HG03108 (cell line): ENCODE results near the gene MCFD2.

Experiments
- ATAC-seq: cut with Tn5 transposase; IDR thresholded peaks from one replicate; pipeline ENCODE4 v1.9.1; 2021; ENCODE audit warnings: moderate library complexity; ENCODE audit not compliant: unreplicated experiment

The MCFD2 gene

GRCh38 chr2:46915281-46915810, at the start of gene MCFD2:
Gene MCFD2, minus strand, starts transcription at chr2:46915806. Its CDS starts 6,635 bp downstream, at chr2:46909171.
- ATAC-seq, result peak; percentile 15

DNA sequence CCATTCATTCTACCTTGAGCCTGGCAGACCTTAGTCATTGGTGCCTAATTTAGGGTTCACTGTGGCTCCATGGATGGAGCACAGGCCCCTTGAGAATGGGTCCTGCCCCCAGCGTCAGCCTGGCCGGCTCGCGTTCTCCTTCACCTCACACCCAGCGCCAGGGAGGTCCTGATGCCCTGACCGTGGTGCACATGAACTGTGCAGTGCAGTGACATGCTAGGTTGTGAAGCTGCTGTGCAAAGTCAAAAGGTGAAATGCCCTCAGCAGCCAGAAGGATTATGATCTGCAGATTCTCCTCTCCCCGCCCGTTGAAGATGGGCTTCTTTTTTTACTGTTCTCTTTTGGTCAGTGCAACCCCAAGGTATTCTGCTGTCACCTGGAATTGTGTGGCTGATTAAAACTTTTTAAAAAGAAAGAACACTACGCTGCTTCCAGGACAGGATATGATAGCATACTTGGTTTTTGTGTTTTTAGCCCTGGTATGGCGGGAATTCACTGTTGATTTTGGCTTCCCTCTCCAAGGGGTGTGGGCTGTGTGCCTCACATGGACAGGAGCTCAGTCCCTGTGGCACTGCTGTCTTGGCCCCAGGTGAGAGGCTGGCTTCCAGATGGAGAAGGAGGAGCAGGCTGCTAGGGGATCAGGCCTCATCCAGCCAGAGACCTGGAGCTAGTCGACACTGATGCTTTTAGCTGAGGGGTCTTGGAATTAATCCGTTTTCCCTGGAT, 49.4 kb upstream of the MCFD2 start:
- ATAC-seq, result no peak

GRCh38 chr2:46963941-46964673, 48.5 kb upstream of the MCFD2 start:
- ATAC-seq, result no peak

- no peak for ATAC-seq
Observed at GRCh38 chr2:46963210-46963609, 47.6 kb upstream of the MCFD2 start.

- ATAC-seq, result no peak
Observed at GRCh38 chr2:46962751-46963150, 47.1 kb upstream of the MCFD2 start.

GRCh38 chr2:46960618-46961017, 45.0 kb upstream of the MCFD2 start:
- no peak for ATAC-seq

DNA sequence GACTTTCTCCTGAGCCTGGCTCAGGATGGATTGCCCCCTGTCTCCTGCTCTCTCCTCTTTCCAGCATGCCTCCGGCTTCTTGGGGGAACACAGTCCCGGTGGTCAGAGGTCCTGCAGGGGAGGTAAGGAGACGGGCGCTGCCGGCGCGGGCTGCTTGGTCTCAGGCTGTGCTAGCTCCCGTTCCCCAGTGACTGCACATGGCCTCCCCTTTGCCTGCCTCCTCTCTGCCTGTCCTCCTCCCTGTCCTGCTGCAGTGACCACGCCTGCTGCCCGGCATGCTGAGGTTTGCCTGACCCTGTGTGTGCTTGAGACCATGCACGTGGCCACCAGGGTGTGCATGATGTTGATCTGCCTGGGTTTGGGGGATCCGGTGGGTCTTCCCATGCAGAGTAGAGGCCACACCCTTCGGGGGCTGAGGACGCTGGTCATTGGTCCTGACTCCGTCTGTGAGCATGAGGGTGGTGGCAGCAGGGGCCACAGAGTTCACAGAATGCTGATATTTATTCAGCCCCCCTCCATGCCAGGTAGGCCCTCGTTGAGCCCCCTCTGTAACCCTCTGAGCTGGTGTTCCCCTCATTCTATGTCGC, 42.9 kb upstream of the MCFD2 start:
- ATAC-seq, result no peak

DNA sequence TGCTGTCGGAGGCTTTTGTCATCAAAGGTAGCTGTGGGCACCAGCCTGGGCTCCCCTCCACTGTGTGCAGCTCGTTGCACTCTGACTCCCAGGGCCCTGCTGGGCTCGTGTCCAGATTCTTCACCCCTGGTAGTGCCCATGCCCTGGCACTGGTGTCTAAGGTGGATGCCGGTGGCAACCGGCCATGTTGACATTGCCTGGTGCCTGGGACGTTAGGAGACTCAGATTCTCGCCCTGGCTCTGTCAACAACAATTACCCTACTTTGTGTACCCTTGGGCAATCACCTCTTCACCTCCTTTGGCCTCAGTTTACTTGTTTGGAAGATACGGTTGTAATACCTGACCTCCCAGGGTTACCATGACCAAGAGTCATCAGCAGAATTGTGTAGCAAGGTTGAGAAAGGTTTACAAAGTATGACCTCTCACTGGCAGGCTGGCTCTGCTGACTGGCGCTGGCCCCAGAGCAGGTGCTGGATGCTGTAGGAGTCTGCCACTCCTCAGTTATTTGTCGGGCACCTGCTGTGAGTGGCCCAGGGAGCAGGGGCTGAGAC, 41.5 kb upstream of the MCFD2 start:
- ATAC-seq, result no peak

DNA sequence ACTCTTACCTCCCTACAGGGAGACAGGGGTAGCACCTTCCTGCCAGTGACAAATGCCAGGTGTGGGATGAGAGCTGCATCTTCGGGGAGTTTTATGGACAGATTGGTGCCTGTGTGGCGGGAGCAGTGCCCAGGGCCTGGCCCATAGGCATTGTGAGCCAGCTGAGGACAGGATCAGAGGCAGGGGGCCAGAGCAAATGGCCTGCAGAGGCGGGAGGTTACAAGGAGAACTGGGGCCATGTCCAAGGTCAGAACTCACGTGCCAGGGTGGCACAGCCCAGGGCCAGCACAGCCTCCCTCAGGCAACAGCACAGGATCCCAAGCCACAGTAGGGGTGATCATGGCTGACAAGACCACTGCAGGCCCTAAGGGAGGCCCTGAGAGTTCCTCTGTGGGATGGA, 40.2 kb upstream of the MCFD2 start:
- ATAC-seq, result no peak

DNA sequence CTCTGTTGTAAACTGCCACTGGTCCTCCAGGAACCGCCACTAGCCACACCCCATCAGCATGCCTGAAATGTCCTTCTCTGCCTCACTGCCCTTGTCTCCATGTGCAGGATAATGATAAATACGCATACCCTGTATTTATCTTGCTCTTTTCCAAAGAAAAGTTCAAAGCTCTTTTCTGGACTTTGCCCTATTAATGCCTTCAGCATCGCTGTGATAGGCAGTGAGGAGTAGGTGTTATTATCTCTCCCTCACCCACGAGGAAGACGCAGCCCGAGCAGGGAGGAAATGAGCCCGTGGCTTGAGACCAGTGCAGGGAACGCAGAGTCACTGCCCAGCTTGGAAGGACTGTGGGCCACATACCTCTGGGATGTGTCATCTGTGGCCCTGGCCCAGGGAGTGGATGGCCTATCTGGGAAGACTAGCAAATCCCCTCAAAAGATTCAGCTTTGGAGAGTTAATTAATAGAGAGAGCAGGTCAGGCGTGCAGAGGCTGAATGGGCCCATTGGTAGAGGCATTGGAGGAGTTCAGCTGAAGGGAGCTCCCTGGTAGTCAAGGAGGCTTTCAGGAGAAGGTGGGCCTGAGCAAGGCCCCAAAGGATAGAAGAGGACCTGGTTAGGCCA, 39.5 kb upstream of the MCFD2 start:
- no peak for ATAC-seq

DNA sequence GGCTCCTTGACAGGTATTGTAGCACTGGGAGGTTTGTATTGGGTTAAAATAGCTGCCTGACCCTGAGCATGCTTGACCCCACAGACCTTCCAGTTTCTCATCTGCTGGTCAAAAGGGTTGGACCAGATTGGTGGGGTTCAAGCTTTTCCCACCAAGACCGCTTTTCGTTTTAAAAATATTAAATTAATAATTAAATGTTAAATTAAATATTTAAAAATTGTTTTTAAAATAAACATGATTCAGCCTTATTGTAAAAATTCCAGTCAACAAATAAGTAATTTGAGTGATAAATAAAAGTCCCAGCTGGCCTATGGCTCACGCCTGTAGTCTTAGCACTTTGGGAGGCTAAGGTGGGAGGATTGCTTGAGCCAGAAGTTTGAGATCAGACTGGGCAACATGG, 36.6 kb upstream of the MCFD2 start:
- no peak for ATAC-seq

- ATAC-seq, result no peak
Observed at GRCh38 chr2:46951290-46952064, 35.9 kb upstream of the MCFD2 start.

DNA sequence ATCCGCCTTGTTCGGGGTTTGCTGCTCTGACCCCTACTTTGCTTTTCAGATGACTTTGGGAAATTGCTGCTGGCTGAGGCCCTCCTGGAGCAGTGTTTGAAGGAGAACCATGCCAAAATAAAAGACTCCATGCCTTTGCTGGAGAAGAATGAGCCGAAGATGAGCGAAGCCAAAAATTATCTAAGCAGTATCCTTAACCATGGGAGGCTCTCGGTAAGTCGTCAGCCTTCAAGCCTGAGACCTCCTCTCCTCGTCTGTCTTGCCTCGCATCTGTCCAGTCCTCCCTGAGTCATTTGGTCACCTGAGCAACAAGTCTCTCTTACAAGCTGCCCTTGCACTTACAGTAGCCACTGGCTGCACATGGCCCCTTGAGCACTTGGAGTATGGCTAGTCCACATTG, 34.7 kb upstream of the MCFD2 start:
- ATAC-seq, result no peak

DNA sequence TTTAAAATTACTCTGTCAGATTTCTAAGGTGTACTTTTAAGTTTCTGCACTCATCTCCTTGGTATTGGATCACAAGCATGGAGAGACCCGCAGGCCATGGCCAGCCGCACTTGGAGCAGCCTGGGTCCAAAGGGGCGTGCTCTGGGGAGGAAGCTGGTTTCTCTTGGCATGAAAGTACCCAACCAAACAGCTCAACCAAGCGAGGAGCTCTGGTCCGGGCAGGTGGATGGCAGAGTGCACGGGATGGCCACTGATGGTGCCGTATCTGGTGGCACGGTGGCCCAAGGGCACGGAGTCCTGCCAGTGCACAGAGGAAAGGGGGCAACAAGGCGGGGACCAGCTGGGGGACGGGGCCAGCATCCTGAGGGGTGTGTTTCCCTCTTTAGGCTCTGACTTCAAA, 32.2 kb upstream of the MCFD2 start:
- no peak for ATAC-seq

DNA sequence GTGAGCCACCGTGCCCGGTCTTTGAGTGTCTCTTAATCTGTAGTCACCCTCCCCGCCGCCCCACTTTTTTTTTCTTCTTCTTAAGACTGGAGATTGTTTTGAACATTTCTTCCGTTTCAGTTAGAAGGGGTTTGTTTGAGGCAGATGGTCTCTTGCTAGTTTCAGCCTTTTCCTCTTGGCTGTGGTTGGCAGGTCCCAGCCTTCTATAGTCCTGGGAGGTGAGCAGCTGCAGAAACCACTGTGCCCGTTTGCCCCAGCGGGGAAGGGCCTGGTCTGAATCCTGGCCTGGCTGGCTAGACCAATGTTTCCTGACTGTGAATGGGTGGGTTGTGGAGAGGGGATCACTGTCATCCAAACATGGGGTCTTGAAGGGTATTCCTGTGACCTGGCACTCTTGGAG, 30.1 kb upstream of the MCFD2 start:
- ATAC-seq, result no peak

- ATAC-seq, result peak; percentile 46
Observed at GRCh38 chr2:46943881-46944798, 28.5 kb upstream of the MCFD2 start.

DNA sequence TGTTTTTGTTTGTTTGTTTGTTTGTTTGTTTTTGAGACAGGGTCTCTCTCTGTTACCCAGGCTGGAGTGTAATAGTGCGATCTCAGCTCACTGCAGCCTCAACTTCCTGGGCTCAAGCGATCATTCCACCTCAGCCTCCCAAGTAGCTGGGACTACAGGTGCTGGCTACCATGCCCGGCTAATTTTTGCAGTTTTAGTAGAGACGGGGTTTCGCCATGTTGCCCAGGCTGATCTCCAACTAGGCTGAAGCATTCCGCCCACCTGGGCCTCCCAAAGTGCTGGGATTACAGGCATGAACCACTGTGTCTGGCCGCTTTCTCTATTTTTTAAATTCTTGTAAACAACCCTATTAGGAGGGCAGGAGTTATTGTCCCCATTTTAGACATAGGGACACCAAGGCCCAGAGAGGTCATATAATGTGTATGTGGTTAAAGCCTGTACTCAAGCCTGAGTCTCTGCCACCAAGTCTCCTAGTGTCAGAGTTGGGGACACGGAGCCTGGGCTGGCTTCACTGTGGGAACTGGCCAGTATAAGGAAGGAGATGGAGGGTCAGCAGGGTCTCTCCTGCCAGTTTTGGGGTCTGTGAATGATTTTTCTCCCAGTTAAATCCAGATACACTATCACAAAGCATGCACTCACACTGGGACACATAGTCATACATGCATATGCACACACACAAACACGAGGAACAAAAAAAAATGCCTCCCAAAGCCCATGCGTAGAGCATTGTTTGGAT, 27.5 kb upstream of the MCFD2 start:
- ATAC-seq, result no peak

DNA sequence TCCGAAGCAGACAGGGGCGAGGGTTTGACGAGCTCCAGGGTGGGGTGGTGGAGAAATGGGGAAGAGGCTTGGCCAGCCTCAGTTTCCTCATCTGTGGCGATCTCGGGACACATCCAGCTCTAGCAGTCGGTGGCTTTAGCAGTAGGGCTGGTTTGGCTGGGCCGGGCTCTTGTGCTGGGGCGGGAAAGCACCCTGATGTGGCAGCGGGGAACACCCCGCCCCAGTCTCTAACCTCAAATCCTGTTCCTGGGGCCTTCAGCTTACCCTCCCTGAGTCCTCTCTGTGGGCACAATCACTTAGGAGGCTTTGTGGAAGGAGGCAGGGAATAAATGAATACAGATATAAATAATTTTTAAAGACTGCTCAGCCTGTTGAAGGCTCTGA, 26.5 kb upstream of the MCFD2 start:
- ATAC-seq, result peak; percentile 32
